ENCODE data around the gene HPS5. TPM values are rescaled to one million over a fixed set of nuclear protein-coding genes. Genes with fewer than 3 reads are reported as not detected.

The HPS5 gene
- total RNA-seq, 3 donors from 2014 or later = 18.7 to 166 (median 57.0) TPM

- Histone ChIP-seq H3K27me3 (no peaks in the 10 kb centered on the region), H3K27ac (peak overlapping the region; percentile 70 to 81), H3K4me1 (peaks cover 3 to 5% of the 10 kb centered on the region in 2 donors), H3K9me3 (no peaks in the 10 kb centered on the region), H3K36me3 (no peaks in the 10 kb centered on the region), H3K4me3 (no peak overlapping the region)
- intact Hi-C loops (cut with DNase I; ENCODE audit: low total_unique reads) = no loop called here
- TF ChIP-seq POLR2AphosphoS5 (IDR thresholded peaks at IDR 0.05) (no peak), POLR2A (IDR thresholded peaks at IDR 0.05) (no peak), CTCF (IDR thresholded peaks at IDR 0.05) (no peak)
- DNase-seq (ENCODE audit: low spot score in 2 of 2) = no peak
Observed at GRCh38 chr11:18309691-18310090, 12.2 kb downstream of the HPS5 start.

GRCh38 chr11:18308242-18308641 lies 13.7 kb downstream of the HPS5 start:
- Histone ChIP-seq H3K4me1 (peaks cover 3 to 4% of the 10 kb centered on the region in 2 donors), H3K27me3 (no peaks in the 10 kb centered on the region), H3K27ac (peak overlapping the region; percentile 48 to 77), H3K9me3 (no peaks in the 10 kb centered on the region), H3K36me3 (no peaks in the 10 kb centered on the region), H3K4me3 (no peak overlapping the region)
- intact Hi-C loops (cut with DNase I; ENCODE audit: low total_unique reads) = no loop called here
- DNase-seq (ENCODE audit: low spot score in 2 of 2) = no peak
- TF ChIP-seq POLR2AphosphoS5 (IDR thresholded peaks at IDR 0.05) (no peak), POLR2A (IDR thresholded peaks at IDR 0.05) (no peak), CTCF (IDR thresholded peaks at IDR 0.05) (no peak)

GRCh38 chr11:18307461-18308139 lies 14.3 kb downstream of the HPS5 start:
- no peak for DNase-seq (ENCODE audit: low spot score in 2 of 2)
- H3K27ac ChIP-seq = peak overlapping the region; percentile 48 to 77
- H3K27me3 ChIP-seq = no peaks in the 10 kb centered on the region
- no peak overlapping the region for H3K4me3 ChIP-seq
- intact Hi-C loops (cut with DNase I; ENCODE audit: low total_unique reads) = no loop called here
- no peaks in the 10 kb centered on the region for H3K36me3 ChIP-seq
- peaks cover 3 to 4% of the 10 kb centered on the region in 2 donors for H3K4me1 ChIP-seq
- no peaks in the 10 kb centered on the region for H3K9me3 ChIP-seq
- no peak for TF ChIP-seq POLR2AphosphoS5 (IDR thresholded peaks at IDR 0.05)
- TF ChIP-seq CTCF (IDR thresholded peaks at IDR 0.05) = no peak
- TF ChIP-seq POLR2A (IDR thresholded peaks at IDR 0.05) = no peak

- peaks cover 0 to 4% of the 10 kb centered on the region in 2 donors for H3K4me1 ChIP-seq
- no peak overlapping the region for H3K27ac ChIP-seq
- no peaks in the 10 kb centered on the region for H3K9me3 ChIP-seq
- no peak for DNase-seq (ENCODE audit: low spot score in 2 of 2)
- TF ChIP-seq POLR2A (IDR thresholded peaks at IDR 0.05) (no peak), CTCF (IDR thresholded peaks at IDR 0.05) (no peak), POLR2AphosphoS5 (IDR thresholded peaks at IDR 0.05) (no peak)
- intact Hi-C loops (cut with DNase I; ENCODE audit: low total_unique reads) = no loop called here
- no peaks in the 10 kb centered on the region for H3K27me3 ChIP-seq
- H3K36me3 ChIP-seq = peaks cover 4% of the 10 kb centered on the region
- no peak overlapping the region for H3K4me3 ChIP-seq
Observed at GRCh38 chr11:18304745-18305144, 17.2 kb downstream of the HPS5 start.

- Histone ChIP-seq H3K27ac (no peak overlapping the region), H3K9me3 (no peaks in the 10 kb centered on the region), H3K36me3 (peaks cover 17% of the 10 kb centered on the region), H3K27me3 (no peaks in the 10 kb centered on the region), H3K4me3 (no peak overlapping the region), H3K4me1 (no peaks in the 10 kb centered on the region)
- DNase-seq (ENCODE audit: low spot score in 2 of 2) = no peak
- intact Hi-C loops (cut with DNase I; ENCODE audit: low total_unique reads) = no loop called here
- no peak for TF ChIP-seq POLR2AphosphoS5 (IDR thresholded peaks at IDR 0.05)
- no peak for TF ChIP-seq POLR2A (IDR thresholded peaks at IDR 0.05)
Observed at GRCh38 chr11:18299721-18300120, 22.2 kb downstream of the HPS5 start.

All from breast epithelium (tissue), 4 donors.